Kidney (tissue), 22 donors: Measurements from ENCODE around the gene KIF2A. TPM values are rescaled to one million over a fixed set of nuclear protein-coding genes. Genes with fewer than 3 reads are reported as not detected.

Experiments used
- DNase-seq, 5 donors: peaks; one replicate each; pipeline ENCODE4 v3.0.0-alpha.2; 2013 to 2020
- FAIRE-seq: peaks from 2 replicates; lab custom pipeline; 2012; peaks lifted over from hg19 to GRCh38; lab: Jason Lieb, UNC
- H3K27ac ChIP-seq, 2 donors: one replicate each; pipeline ENCODE4 v1.7.0; 2013; ENCODE audit warnings: low read depth in 2 of 2, low read length in 2 of 2, inconsistent platforms in 1 of 2
- H3K27me3 ChIP-seq: one replicate; pipeline ENCODE4 v1.7.1; 2013; ENCODE audit warnings: low read length, inconsistent platforms; ENCODE audit not compliant: control insufficient read depth, insufficient read depth
- H3K36me3 ChIP-seq, 3 donors: one replicate each; pipeline versions ENCODE4 v1.7.0 to v1.7.1; 2013; ENCODE audit warnings: low read length in 3 of 3, control low read depth in 1 of 3, inconsistent platforms in 1 of 3; ENCODE audit not compliant: insufficient read depth in 3 of 3, control insufficient read depth in 2 of 3
- H3K4me1 ChIP-seq, 3 donors: one replicate each; pipeline versions ENCODE4 v1.7.0 to v1.7.1; 2013; ENCODE audit warnings: low read length in 3 of 3, inconsistent platforms in 1 of 3, low read depth in 1 of 3; ENCODE audit not compliant: control insufficient read depth in 2 of 3, insufficient read depth in 2 of 3
- H3K4me3 ChIP-seq, 3 donors: one replicate each; pipeline versions ENCODE4 v1.7.0 to v1.8.1; 2013; ENCODE audit warnings: low read length in 3 of 3, control low read depth in 1 of 3, inconsistent platforms in 1 of 3
- H3K9ac ChIP-seq, 3 donors: one replicate each; pipeline versions ENCODE4 v1.7.0 to v1.7.1; 2013; ENCODE audit warnings: low read length in 3 of 3, control low read depth in 1 of 3, inconsistent platforms in 1 of 3
- H3K9me3 ChIP-seq, 3 donors: one replicate each; pipeline versions ENCODE4 v1.7.0 to v1.7.1; 2013; ENCODE audit warnings: low read length in 3 of 3, control low read depth in 1 of 3, inconsistent platforms in 1 of 3; ENCODE audit not compliant: control insufficient read depth in 2 of 3, insufficient read depth in 1 of 3
- intact Hi-C: fragments of 100-400 bp; cut with DNase I; formaldehyde crosslinking; loops from one replicate; pipeline ENCODE4 v1.11.1; 2022
- long read RNA-seq, 10 donors: library from polyadenylated mRNA in 1 of 10; unstranded in 1 of 10; transcript quantifications; one replicate each; pipeline ENCODE4 v2.0.0 and lab custom pipeline, GENCODE V29; 2021 to 2026
- polyA plus RNA-seq: library from polyadenylated mRNA; stranded (reverse); fragments of 350-450 nt; fragmentation: Illumina TruSeq; extraction: RNeasy Lipid Tissue Mini Kit (QIAGEN cat#74804); gene quantifications from one replicate; pipeline ENCODE4 v1.2.3, GENCODE V29; 2014; ENCODE audit warnings: low read depth, low replicate concordance; ENCODE audit not compliant: insufficient read depth
- total RNA-seq: library from RNA; stranded (reverse); fragmentation: NEBNext Ultra II Directional; extraction: Animal tissue kit (Norgen Biotek cat#: 25700); gene quantifications from one replicate; pipeline ENCODE4 v1.2.1, GENCODE V29; 2021
- TF ChIP-seq, protein P1 (sequence below): IDR thresholded peaks from 3 replicates; pipeline ENCODE4 v1.5.1; 2012; ENCODE audit warnings: mild to moderate bottlenecking, moderate library complexity, borderline replicate concordance; ENCODE audit not compliant: insufficient read depth; ENCODE audit errors: extremely low read depth
- donor health status: control.
- donor health status: control.
- donor health status: control.
- donor health status: control.
- donor health status: control.
- donor health status: DM: yes; HTN: yes; CAD: no.
- donor health status: Normal renal cell carcinoma (clear cell type).

The KIF2A gene
- total RNA-seq (32.4 TPM), polyA plus RNA-seq (4.6 TPM)
- long read RNA-seq, donor 1, partial matches to known transcripts: 6 of 16 reads
- long read RNA-seq, donor 1, other reads (novel, unspliced or antisense): 8 of 16 reads
- long read RNA-seq, donor 2, partial matches to known transcripts: 0 of 13 reads
- long read RNA-seq, donor 2, other reads (novel, unspliced or antisense): 9 of 13 reads
- long read RNA-seq, donor 3, partial matches to known transcripts: 0 of 4 reads
- long read RNA-seq, donor 3, other reads (novel, unspliced or antisense): 0 of 4 reads
- long read RNA-seq, donor 4, transcript KIF2A-202 (20 exons, 2,539 nt): major isoform, 5 of 22 reads
- long read RNA-seq, donor 4, partial matches to known transcripts: 0 of 22 reads
- long read RNA-seq, donor 4, other reads (novel, unspliced or antisense): 16 of 22 reads
- long read RNA-seq, donor 5, partial matches to known transcripts: 0 of 2 reads
- long read RNA-seq, donor 5, other reads (novel, unspliced or antisense): 0 of 2 reads
- long read RNA-seq, donor 6, partial matches to known transcripts: 0 of 2 reads
- long read RNA-seq, donor 6, other reads (novel, unspliced or antisense): 0 of 2 reads
- long read RNA-seq, donor 7, partial matches to known transcripts: 0 of 12 reads
- long read RNA-seq, donor 7, other reads (novel, unspliced or antisense): 11 of 12 reads
- long read RNA-seq, donor 8, partial matches to known transcripts: 0 of 13 reads
- long read RNA-seq, donor 8, other reads (novel, unspliced or antisense): 10 of 13 reads
- long read RNA-seq, donor 9, partial matches to known transcripts: 0 of 2 reads
- long read RNA-seq, donor 9, other reads (novel, unspliced or antisense): 0 of 2 reads
- long read RNA-seq, donor 10, partial matches to known transcripts: 0 of 4 reads
- long read RNA-seq, donor 10, other reads (novel, unspliced or antisense): 0 of 4 reads

DNA sequence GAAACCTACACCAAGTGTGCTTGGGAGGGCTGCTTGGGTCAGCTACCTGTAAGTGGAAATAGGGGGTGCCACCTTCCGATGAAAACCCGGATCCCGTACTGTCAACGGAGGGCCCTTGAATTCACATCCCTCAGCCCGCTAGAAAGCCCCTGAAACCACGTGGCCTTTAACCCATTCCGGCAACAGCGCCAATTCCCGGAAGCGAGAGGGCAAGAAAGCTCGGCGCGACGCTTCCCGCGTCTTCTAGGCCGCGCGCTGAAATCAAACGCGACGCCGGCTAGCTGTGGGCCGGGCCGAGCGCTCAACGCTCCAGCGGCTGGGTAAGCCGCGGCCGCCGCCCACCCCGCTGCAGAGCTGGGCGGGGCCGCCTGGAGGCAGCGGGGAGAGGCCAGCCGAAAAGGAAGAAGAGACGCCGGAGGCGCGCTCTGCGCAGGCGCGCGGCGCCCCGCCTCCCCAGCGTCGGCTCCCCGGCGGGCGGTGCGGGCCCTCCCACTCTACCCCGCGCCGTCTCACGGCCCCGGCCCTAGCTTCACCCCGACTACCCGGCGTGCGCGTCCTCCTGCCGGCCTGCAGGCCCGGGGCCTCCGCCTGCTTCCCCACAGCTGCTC is at the start of gene KIF2A:
Gene KIF2A, plus strand, starts transcription at position 492 of the 608 bp plus-strand sequence. CDS start 267 bp downstream, outside the sequence.
- Histone ChIP-seq H3K27ac (peak within 1 kb of the TSS; percentile 67 to 80), H3K27me3 (no peaks in the 10 kb centered on the region), H3K4me3 (peak within 1 kb of the TSS; percentile 86 to 89 (median 88)), H3K4me1 (peaks cover 0 to 7% (median 4%) of the 10 kb centered on the region in 3 donors), H3K9me3 (no peaks in the 10 kb centered on the region), H3K9ac (peak within 1 kb of the TSS; percentile 77 to 86 (median 85)), H3K36me3 (peaks cover 0 to 2% (median 0%) of the 10 kb centered on the region in 3 donors)
- no peak for FAIRE-seq
- DNase-seq: peak; percentile 93 to 98 (median 96)
- intact Hi-C loops: no loop called here
- TF ChIP-seq, protein P1, sequence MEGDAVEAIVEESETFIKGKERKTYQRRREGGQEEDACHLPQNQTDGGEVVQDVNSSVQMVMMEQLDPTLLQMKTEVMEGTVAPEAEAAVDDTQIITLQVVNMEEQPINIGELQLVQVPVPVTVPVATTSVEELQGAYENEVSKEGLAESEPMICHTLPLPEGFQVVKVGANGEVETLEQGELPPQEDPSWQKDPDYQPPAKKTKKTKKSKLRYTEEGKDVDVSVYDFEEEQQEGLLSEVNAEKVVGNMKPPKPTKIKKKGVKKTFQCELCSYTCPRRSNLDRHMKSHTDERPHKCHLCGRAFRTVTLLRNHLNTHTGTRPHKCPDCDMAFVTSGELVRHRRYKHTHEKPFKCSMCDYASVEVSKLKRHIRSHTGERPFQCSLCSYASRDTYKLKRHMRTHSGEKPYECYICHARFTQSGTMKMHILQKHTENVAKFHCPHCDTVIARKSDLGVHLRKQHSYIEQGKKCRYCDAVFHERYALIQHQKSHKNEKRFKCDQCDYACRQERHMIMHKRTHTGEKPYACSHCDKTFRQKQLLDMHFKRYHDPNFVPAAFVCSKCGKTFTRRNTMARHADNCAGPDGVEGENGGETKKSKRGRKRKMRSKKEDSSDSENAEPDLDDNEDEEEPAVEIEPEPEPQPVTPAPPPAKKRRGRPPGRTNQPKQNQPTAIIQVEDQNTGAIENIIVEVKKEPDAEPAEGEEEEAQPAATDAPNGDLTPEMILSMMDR: no peak

DNA sequence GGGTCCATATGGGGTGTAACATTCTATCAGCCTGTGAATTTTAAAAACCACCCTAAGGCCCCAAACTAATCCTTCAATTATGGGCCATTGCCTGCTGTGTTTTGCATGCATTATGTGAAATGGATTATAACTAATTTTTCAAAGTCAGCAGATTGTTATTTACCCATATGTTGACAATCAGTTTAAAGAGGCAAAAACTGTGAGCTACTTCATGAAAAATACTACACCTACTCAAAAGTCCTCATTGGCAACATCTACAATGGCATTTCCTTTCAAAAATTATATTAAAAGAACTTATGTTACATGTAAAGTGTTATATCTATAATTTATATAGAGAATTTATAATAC is 49.0 kb upstream of the KIF2A start:
- no peak for DNase-seq
- Histone ChIP-seq H3K4me3 (no peak overlapping the region), H3K9ac (no peak overlapping the region), H3K36me3 (no peaks in the 10 kb centered on the region), H3K4me1 (peaks cover 0 to 5% (median 0%) of the 10 kb centered on the region in 3 donors), H3K27me3 (no peaks in the 10 kb centered on the region), H3K27ac (no peak overlapping the region), H3K9me3 (no peaks in the 10 kb centered on the region)
- TF ChIP-seq, protein P1: no peak
- FAIRE-seq: no peak
- intact Hi-C loops: no loop called here

DNA sequence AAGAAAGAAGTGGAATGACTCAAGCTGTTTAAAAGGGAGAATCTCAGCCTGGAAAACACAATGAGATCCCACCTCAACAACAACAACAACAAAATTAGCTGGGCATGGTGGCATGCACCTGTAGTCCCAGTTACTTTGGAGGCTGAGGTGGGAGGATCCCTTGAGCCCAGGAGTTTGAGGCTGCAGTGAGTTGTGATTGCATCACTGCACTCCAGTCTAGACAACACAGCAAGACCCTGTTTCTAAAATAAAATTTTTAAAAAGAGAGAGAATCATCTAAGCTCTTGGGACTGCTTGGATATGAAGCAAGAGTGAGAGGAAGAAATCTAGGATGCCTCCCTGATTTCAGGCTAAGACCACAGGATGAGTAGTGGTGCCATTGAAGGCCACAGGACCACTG is 47.4 kb upstream of the KIF2A start:
- Histone ChIP-seq H3K4me1 (peaks cover 0 to 5% (median 0%) of the 10 kb centered on the region in 3 donors), H3K9me3 (no peaks in the 10 kb centered on the region), H3K9ac (no peak overlapping the region), H3K27me3 (no peaks in the 10 kb centered on the region), H3K36me3 (no peaks in the 10 kb centered on the region), H3K4me3 (no peak overlapping the region), H3K27ac (no peak overlapping the region)
- DNase-seq: no peak
- TF ChIP-seq, protein P1: no peak
- intact Hi-C loops: no loop called here
- no peak for FAIRE-seq
